ENCODE results near the gene CMTM1. TPM values are rescaled to one million over a fixed set of nuclear protein-coding genes. Genes with fewer than 3 reads are reported as not detected.

Gene CMTM1, protein sequence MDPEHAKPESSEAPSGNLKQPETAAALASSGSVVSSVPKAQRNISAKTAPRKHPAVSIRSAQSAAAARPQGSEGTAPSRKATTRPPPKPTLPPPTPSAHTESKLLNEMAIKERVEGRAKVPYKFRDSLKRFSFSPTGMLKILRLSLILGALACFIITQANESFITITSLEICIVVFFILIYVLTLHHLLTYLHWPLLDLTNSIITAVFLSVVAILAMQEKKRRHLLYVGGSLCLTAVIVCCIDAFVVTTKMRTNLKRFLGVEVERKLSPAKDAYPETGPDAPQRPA
- 1.9 and 2.1 TPM in 2 replicates for total RNA-seq (ENCODE audit: low replicate concordance)

GRCh38 chr16:66566051-66566901, at the start of gene CMTM1:
CMTM1 (plus strand) TSS chr16:66566439; CDS start chr16:66566514, 75 bp downstream.

DNA sequence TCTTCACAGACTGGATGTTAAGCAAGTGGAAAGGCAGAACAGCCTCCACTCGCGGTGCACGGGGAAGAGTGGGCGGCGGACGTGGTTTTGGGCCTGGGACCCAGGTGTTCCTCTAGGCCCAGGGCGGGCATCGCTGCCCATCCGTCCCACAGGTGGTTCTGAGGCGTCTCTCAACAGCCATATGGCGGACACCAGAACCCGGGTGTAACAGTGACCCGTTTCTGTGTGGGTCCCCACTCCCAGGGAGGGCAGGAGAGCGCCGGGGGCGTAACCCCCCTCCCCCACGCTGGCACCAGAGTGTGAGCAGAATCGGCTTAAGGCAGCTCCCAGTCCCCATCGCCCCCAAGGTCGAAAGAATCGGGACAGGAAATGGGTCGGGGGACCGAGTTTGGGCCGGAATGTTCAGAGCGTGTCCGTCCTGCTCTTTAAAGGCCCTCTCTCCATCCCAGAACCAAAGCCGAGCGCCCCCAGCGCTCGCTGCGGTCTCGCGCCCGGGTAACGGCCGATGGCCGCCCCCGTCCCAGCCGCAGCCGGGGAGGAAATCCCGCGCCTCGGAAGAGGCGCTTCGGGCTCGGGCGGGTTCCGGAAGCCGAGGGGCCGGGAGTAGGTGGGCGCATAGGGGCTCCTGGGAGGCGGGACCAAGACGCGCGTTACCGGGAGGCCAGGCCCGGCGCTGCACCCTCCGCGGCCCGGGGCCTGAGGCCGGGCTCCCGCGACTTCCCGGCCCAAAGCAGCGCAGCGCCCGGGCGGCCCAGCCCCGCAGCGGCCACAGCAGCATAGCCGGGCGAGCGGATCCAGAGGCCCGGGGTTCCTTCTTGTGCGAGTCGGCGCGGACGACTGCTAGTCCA, 16.7 kb upstream of the CMTM1 start, which contains the start of gene TK2:
Gene TK2 (minus strand): TSS at position 839 of the 848 bp plus-strand sequence. CDS start 61 bp downstream, at position 778.

DNA sequence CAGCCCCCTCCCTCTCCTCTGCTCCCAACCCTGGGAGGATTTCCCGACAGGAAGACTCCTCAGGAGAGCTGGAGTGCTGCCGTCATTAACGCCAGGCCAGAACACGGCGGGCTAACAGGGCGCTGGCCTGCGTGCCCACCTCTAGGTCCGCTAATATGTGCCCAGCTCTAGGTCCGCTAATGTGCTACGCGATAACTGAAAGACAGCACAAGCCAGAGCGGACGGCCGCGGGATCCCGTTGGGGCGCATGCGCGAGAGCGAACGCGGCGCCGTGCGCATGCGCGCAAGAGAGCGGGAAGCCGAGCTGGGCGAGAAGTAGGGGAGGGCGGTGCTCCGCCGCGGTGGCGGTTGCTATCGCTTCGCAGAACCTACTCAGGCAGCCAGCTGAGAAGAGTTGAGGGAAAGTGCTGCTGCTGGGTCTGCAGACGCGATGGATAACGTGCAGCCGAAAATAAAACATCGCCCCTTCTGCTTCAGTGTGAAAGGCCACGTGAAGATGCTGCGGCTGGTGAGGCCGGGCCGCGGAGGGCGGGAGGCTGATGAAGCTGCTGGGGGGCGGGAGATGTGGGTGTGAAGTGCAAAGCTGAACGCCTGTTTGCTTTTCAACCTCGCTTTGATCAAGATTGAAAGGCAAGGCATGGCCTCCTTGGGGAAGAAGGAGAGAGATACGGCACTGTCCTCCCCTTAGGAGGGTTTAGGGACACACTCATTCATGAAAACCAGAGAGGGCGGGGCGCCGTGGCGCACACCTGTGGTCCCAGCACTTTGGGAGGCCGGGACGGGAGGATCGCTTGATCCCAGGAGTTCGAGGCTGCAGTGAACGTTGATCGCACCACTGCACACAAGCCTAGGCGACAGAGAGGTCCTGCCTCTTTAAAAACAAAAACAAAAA, 13.7 kb upstream of the CMTM1 start, which contains the start of gene CKLF:
Gene CKLF (plus strand): TSS at position 291 of the 892 bp plus-strand sequence. CDS start 140 bp downstream, at position 431.

DNA sequence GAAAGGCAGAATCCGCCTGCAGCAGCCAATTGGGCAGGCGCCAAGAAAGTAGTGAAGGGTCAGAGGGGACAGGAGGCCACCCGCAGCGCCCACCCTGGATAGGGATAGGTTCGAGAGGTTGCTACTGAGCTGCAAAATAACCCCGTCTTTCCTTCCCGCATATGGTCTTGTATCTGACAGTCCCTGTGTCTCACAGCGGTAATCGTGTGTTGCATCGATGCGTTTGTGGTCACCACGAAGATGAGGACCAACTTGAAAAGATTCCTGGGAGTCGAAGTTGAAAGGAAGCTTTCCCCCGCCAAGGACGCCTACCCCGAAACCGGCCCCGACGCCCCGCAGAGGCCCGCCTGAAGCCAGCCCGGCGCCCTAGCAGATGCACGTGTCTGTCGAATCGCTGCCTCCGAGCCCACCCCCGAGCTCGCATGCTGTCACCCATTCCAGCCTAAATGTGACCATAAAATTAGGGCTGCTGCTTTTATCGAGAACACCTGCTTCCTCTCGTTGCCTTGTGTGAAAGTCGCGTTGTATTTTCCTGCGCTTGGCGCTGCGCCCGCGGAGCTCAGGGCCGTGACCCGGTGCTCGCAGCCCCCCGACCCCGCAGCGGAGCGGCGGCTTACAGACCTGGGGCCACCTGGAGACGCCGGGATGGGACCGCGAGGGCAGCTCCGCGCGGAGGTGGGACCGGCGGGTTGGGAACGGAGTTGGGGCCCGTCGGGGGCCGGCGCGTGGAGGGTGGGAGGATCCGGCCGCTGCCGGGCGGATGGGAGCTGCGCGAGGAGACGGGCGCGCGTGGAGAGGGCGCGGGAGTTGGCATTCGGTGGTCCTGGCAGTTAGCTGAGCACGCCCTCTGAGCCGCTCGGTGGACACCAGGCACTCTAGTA, 12.7 kb downstream of the CMTM1 start, which contains the start of gene CMTM2:
Gene CMTM2 (plus strand): TSS at position 813 of the 881 bp plus-strand sequence. CDS start 145 bp downstream, outside the sequence.

DNA sequence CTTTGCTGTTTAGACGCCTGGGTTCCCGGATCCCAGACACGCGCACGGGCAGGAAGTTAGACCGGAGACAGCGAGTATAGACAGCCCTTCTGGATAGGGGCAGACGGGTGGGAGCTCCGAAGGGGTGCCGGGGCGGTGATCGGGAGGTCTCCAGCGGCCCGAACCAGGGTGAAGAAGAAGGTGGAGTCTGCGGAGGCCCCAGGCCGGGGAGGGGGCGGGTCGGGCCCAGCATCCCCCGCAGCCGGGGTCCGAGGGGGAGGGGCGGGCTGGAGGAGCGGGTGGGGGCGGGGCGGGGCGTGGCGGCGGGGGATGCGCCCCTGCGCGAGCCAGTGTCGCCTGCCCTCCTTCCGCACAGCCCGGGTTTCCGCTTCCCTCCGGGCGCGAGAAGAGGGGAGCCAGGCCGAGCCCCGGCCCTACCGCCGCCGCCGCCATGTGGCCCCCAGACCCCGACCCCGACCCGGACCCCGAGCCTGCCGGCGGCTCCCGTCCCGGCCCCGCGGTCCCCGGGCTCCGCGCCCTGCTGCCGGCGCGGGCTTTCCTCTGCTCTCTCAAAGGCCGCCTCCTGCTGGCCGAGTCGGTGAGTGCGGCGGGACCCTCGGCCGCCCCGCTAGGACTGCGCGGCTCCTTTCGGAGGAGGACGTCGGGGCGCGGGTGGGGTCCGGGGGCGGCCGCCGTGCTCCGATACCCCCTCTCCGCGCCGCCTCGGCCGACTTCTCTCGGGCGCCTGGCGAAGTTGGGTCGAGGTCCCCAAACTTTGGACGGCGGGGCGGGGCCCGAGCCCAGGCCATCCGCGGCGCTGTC, 38.3 kb downstream of the CMTM1 start, which contains the start of gene CMTM3:
Gene CMTM3 (plus strand): TSS at position 329 of the 801 bp plus-strand sequence. CDS start 102 bp downstream, at position 431.

Other genes with a start within 250 kb of the CMTM1 start
- 3.3 and 23.2 TPM in 2 replicates for gene CDH5, start 199.7 kb upstream of the CMTM1 start, total RNA-seq (ENCODE audit: low replicate concordance)
- gene BEAN1, start 139.1 kb upstream of the CMTM1 start, total RNA-seq (ENCODE audit: low replicate concordance): under 0.01 and 0.35 TPM in 2 replicates
- 35.3 and 74.5 TPM in 2 replicates for gene TK2, start 16.3 kb upstream of the CMTM1 start, total RNA-seq (ENCODE audit: low replicate concordance)
- gene CKLF, start 13.9 kb upstream of the CMTM1 start, total RNA-seq (ENCODE audit: low replicate concordance): 49.5 and 58.2 TPM in 2 replicates
- not detected in 2 replicates for gene CMTM2, start 13.0 kb downstream of the CMTM1 start, total RNA-seq (ENCODE audit: low replicate concordance)
- gene CMTM3, start 38.3 kb downstream of the CMTM1 start, total RNA-seq (ENCODE audit: low replicate concordance): 9.1 and 13.5 TPM in 2 replicates
- 9.6 and 17.3 TPM in 2 replicates for gene CMTM4, start 130.3 kb downstream of the CMTM1 start, total RNA-seq (ENCODE audit: low replicate concordance)
- gene DYNC1LI2, start 185.2 kb downstream of the CMTM1 start, total RNA-seq (ENCODE audit: low replicate concordance): 63.7 and 175 TPM in 2 replicates
- 0.08 TPM in 1 of 2 replicates, not detected in the other for gene TERB1, start 235.1 kb downstream of the CMTM1 start, total RNA-seq (ENCODE audit: low replicate concordance)